ENCODE measurements around the gene ANKRD30A. TPM values are rescaled to one million over a fixed set of nuclear protein-coding genes. Genes with fewer than 3 reads are reported as not detected.
"Not testable (repeated sequence)": the region's sequence is repeated elsewhere in the genome, so short reads cannot be mapped to it uniquely, and the experiment has no call there.

Gene ANKRD30A
- total RNA-seq, 1 experiment from 2014 or later: not detected

GRCh38 chr10:37146443-37146842 is 21.0 kb downstream of the ANKRD30A start:
- no peaks in the 10 kb centered on the region for H4K20me1 ChIP-seq (ENCODE audit: insufficient read depth, low read depth, low read length)
- H3K27me3 ChIP-seq (ENCODE audit: low read length): no peaks in the 10 kb centered on the region
- H3K36me3 ChIP-seq (ENCODE audit: insufficient read depth, low read length): no peaks in the 10 kb centered on the region
- no peak overlapping the region for H3K4me3 ChIP-seq (ENCODE audit: low read length)
- no peak overlapping the region for H2AFZ ChIP-seq (ENCODE audit: low read length)
- no peaks in the 10 kb centered on the region for H3K4me1 ChIP-seq (ENCODE audit: low read length)
- no peaks in the 10 kb centered on the region for H3K9me3 ChIP-seq (ENCODE audit: low read length)
- no peak overlapping the region for H3K27ac ChIP-seq (ENCODE audit: low read length)
- no peak overlapping the region for H3K9ac ChIP-seq (ENCODE audit: low read length)
- H3K4me2 ChIP-seq (ENCODE audit: low read depth, low read length, poor library complexity, severe bottlenecking): no peak overlapping the region
- no peaks in the 10 kb centered on the region for H3K79me2 ChIP-seq (ENCODE audit: low read length)
- no peak for DNase-seq
- H3K9me2 ChIP-seq (replicated peaks; ENCODE audit: insufficient read depth, low read length): no peaks in the 10 kb centered on the region; the same call in 1 of the 2 replicates

GRCh38 chr10:37162430-37162829 is 37.0 kb downstream of the ANKRD30A start:
- not testable (repeated sequence) for H2AFZ ChIP-seq (ENCODE audit: low read length); H3K79me2 ChIP-seq (ENCODE audit: low read length); H3K4me2 ChIP-seq (ENCODE audit: low read depth, low read length, poor library complexity, severe bottlenecking); H3K9me2 ChIP-seq (replicated peaks; ENCODE audit: insufficient read depth, low read length); H3K27me3 ChIP-seq (ENCODE audit: low read length); H3K36me3 ChIP-seq (ENCODE audit: insufficient read depth, low read length); H3K9me3 ChIP-seq (ENCODE audit: low read length); H4K20me1 ChIP-seq (ENCODE audit: insufficient read depth, low read depth, low read length); DNase-seq; H3K9ac ChIP-seq (ENCODE audit: low read length); H3K4me3 ChIP-seq (ENCODE audit: low read length); H3K4me1 ChIP-seq (ENCODE audit: low read length); H3K27ac ChIP-seq (ENCODE audit: low read length)

- not testable (repeated sequence) for H3K79me2 ChIP-seq (ENCODE audit: low read length); H3K36me3 ChIP-seq (ENCODE audit: insufficient read depth, low read length); H3K4me3 ChIP-seq (ENCODE audit: low read length); DNase-seq; H3K27me3 ChIP-seq (ENCODE audit: low read length); H3K4me2 ChIP-seq (ENCODE audit: low read depth, low read length, poor library complexity, severe bottlenecking); H3K9me3 ChIP-seq (ENCODE audit: low read length); H3K9ac ChIP-seq (ENCODE audit: low read length); H4K20me1 ChIP-seq (ENCODE audit: insufficient read depth, low read depth, low read length); H3K4me1 ChIP-seq (ENCODE audit: low read length); H3K27ac ChIP-seq (ENCODE audit: low read length); H3K9me2 ChIP-seq (replicated peaks; ENCODE audit: insufficient read depth, low read length); H2AFZ ChIP-seq (ENCODE audit: low read length)
These were observed 46.5 kb downstream of the ANKRD30A start for GRCh38 chr10:37171945-37172344.

- H3K9me3 ChIP-seq (ENCODE audit: low read length); H3K27me3 ChIP-seq (ENCODE audit: low read length); H3K9me2 ChIP-seq (replicated peaks; ENCODE audit: insufficient read depth, low read length); H3K9ac ChIP-seq (ENCODE audit: low read length); H2AFZ ChIP-seq (ENCODE audit: low read length); H3K36me3 ChIP-seq (ENCODE audit: insufficient read depth, low read length); H3K4me2 ChIP-seq (ENCODE audit: low read depth, low read length, poor library complexity, severe bottlenecking); H4K20me1 ChIP-seq (ENCODE audit: insufficient read depth, low read depth, low read length); H3K4me1 ChIP-seq (ENCODE audit: low read length); H3K4me3 ChIP-seq (ENCODE audit: low read length); H3K79me2 ChIP-seq (ENCODE audit: low read length); H3K27ac ChIP-seq (ENCODE audit: low read length); DNase-seq: not testable (repeated sequence)
These were observed 52.9 kb downstream of the ANKRD30A start for GRCh38 chr10:37178296-37178695.

- H4K20me1 ChIP-seq (ENCODE audit: insufficient read depth, low read depth, low read length); H3K4me2 ChIP-seq (ENCODE audit: low read depth, low read length, poor library complexity, severe bottlenecking); H3K4me1 ChIP-seq (ENCODE audit: low read length); H3K9ac ChIP-seq (ENCODE audit: low read length); H3K4me3 ChIP-seq (ENCODE audit: low read length); H3K79me2 ChIP-seq (ENCODE audit: low read length); H3K27ac ChIP-seq (ENCODE audit: low read length); H3K36me3 ChIP-seq (ENCODE audit: insufficient read depth, low read length); H3K9me3 ChIP-seq (ENCODE audit: low read length); H3K27me3 ChIP-seq (ENCODE audit: low read length); H2AFZ ChIP-seq (ENCODE audit: low read length); H3K9me2 ChIP-seq (replicated peaks; ENCODE audit: insufficient read depth, low read length); DNase-seq: not testable (repeated sequence)
These were observed 57.3 kb downstream of the ANKRD30A start for GRCh38 chr10:37182719-37183118.

- no peak overlapping the region for H2AFZ ChIP-seq (ENCODE audit: low read length)
- no peaks in the 10 kb centered on the region for H3K9me3 ChIP-seq (ENCODE audit: low read length)
These were observed 80.7 kb downstream of the ANKRD30A start for GRCh38 chr10:37206132-37206531.

GRCh38 chr10:37220866-37221265 is 95.5 kb downstream of the ANKRD30A start:
- Histone ChIP-seq H2AFZ (ENCODE audit: low read length) (no peak overlapping the region), H3K4me3 (ENCODE audit: low read length) (no peak overlapping the region), H3K9ac (ENCODE audit: low read length) (no peak overlapping the region), H3K36me3 (ENCODE audit: insufficient read depth, low read length) (no peaks in the 10 kb centered on the region), H3K4me1 (ENCODE audit: low read length) (no peaks in the 10 kb centered on the region), H3K79me2 (ENCODE audit: low read length) (no peaks in the 10 kb centered on the region), H3K9me2 (replicated peaks; ENCODE audit: insufficient read depth, low read length) (no peaks in the 10 kb centered on the region), H4K20me1 (ENCODE audit: insufficient read depth, low read depth, low read length) (no peaks in the 10 kb centered on the region), H3K27me3 (ENCODE audit: low read length) (no peaks in the 10 kb centered on the region), H3K9me3 (ENCODE audit: low read length) (0 out of 2 replicates have a peak, but pooled peaks cover 3% of the 10 kb centered on the region), H3K4me2 (ENCODE audit: low read depth, low read length, poor library complexity, severe bottlenecking) (no peak overlapping the region), H3K27ac (ENCODE audit: low read length) (no peak overlapping the region)
- DNase-seq: no peak

More at GRCh38 chr10:37206132-37206531, 80.7 kb downstream of the ANKRD30A start:
- H3K27ac ChIP-seq (ENCODE audit: low read length): no peak overlapping the region
- H3K79me2 ChIP-seq (ENCODE audit: low read length): no peaks in the 10 kb centered on the region
- H3K4me2 ChIP-seq (ENCODE audit: low read depth, low read length, poor library complexity, severe bottlenecking): no peak overlapping the region
- H3K27me3 ChIP-seq (ENCODE audit: low read length): no peaks in the 10 kb centered on the region
- no peak overlapping the region for H3K9ac ChIP-seq (ENCODE audit: low read length)
- H3K9me2 ChIP-seq (replicated peaks; ENCODE audit: insufficient read depth, low read length): no peaks in the 10 kb centered on the region
- no peaks in the 10 kb centered on the region for H3K36me3 ChIP-seq (ENCODE audit: insufficient read depth, low read length)
- no peaks in the 10 kb centered on the region for H4K20me1 ChIP-seq (ENCODE audit: insufficient read depth, low read depth, low read length)
- H3K4me1 ChIP-seq (ENCODE audit: low read length): no peaks in the 10 kb centered on the region
- DNase-seq: no peak
- no peak overlapping the region for H3K4me3 ChIP-seq (ENCODE audit: low read length)

GRCh38 chr10:37222046-37222445 is 96.6 kb downstream of the ANKRD30A start:
- Histone ChIP-seq H4K20me1 (ENCODE audit: insufficient read depth, low read depth, low read length) (no peaks in the 10 kb centered on the region), H3K4me2 (ENCODE audit: low read depth, low read length, poor library complexity, severe bottlenecking) (no peak overlapping the region), H3K4me1 (ENCODE audit: low read length) (no peaks in the 10 kb centered on the region), H3K79me2 (ENCODE audit: low read length) (no peaks in the 10 kb centered on the region), H2AFZ (ENCODE audit: low read length) (no peak overlapping the region), H3K36me3 (ENCODE audit: insufficient read depth, low read length) (no peaks in the 10 kb centered on the region), H3K9me3 (ENCODE audit: low read length) (0 out of 2 replicates have a peak, but pooled peaks cover 3% of the 10 kb centered on the region), H3K9me2 (replicated peaks; ENCODE audit: insufficient read depth, low read length) (no peaks in the 10 kb centered on the region), H3K27ac (ENCODE audit: low read length) (no peak overlapping the region), H3K4me3 (ENCODE audit: low read length) (no peak overlapping the region), H3K27me3 (ENCODE audit: low read length) (no peaks in the 10 kb centered on the region), H3K9ac (ENCODE audit: low read length) (no peak overlapping the region)
- no peak for DNase-seq

- Histone ChIP-seq H3K9ac (ENCODE audit: low read length) (no peak overlapping the region), H3K4me2 (ENCODE audit: low read depth, low read length, poor library complexity, severe bottlenecking) (no peak overlapping the region), H3K9me2 (replicated peaks; ENCODE audit: insufficient read depth, low read length) (no peaks in the 10 kb centered on the region), H3K9me3 (ENCODE audit: low read length) (no peaks in the 10 kb centered on the region), H3K27ac (ENCODE audit: low read length) (no peak overlapping the region), H3K4me3 (ENCODE audit: low read length) (no peak overlapping the region), H2AFZ (ENCODE audit: low read length) (no peak overlapping the region), H3K79me2 (ENCODE audit: low read length) (no peaks in the 10 kb centered on the region), H4K20me1 (ENCODE audit: insufficient read depth, low read depth, low read length) (no peaks in the 10 kb centered on the region), H3K27me3 (ENCODE audit: low read length) (no peaks in the 10 kb centered on the region), H3K4me1 (ENCODE audit: low read length) (no peaks in the 10 kb centered on the region), H3K36me3 (ENCODE audit: insufficient read depth, low read length) (no peaks in the 10 kb centered on the region)
- DNase-seq: no peak
These were observed 99.8 kb downstream of the ANKRD30A start for GRCh38 chr10:37225163-37225562.

All from Karpas-422 (cell line).